Endothelial cell of umbilical vein (primary cell): Measurements from ENCODE around the gene TRIM71. TPM values are rescaled to one million over a fixed set of nuclear protein-coding genes. Genes with fewer than 3 reads are reported as not detected.

Source experiments
- BruUV-seq: library from RNA; stranded (reverse); fragments of 400-500 nt; replicated peaks from 2 replicates; lab custom pipeline; 2021; lab: Mats Ljungman, UMichigan
- CTCF ChIA-PET: fragments of 300-600, 350-600 bp; sonication (Branson Sonifier 250); formaldehyde crosslinking; loops from one replicate; lab custom pipeline; 2021; ENCODE audit warnings: antibody characterized with exemption, inconsistent platforms; lab: Charles Lee
- POLR2A ChIA-PET: fragments of 300-600, 350-600 bp; sonication (Branson Sonifier 250); formaldehyde crosslinking; loops from one replicate; lab custom pipeline; 2021; ENCODE audit warnings: antibody characterized with exemption, inconsistent platforms; lab: Charles Lee
- DNase-seq: peaks from one replicate; pipeline ENCODE4 v3.0.0-alpha.2; 2011; ENCODE audit warnings: low read depth, low spot score
- FAIRE-seq: peaks from 2 replicates; lab custom pipeline; 2011; peaks lifted over from hg19 to GRCh38; lab: Jason Lieb, UNC
- H2AFZ ChIP-seq: 2 replicates; pipeline ENCODE4 v1.6.0; 2012; ENCODE audit warnings: low read depth, low read length, control low read depth, inconsistent platforms
- H3K27ac ChIP-seq: 2 replicates; pipeline ENCODE4 v1.5.1; 2011; ENCODE audit warnings: low read depth, mild to moderate bottlenecking, control low read depth, low read length, moderate library complexity; ENCODE audit not compliant: insufficient read depth
- H3K27me3 ChIP-seq, 2 experiments: 2 replicates each; pipeline versions ENCODE4 v1.6.0 to v1.6.1; 2011; ENCODE audit warnings: low read length in 2 of 2, mixed read lengths in 1 of 2; ENCODE audit not compliant: control insufficient read depth in 2 of 2, insufficient read depth in 2 of 2
- H3K36me3 ChIP-seq, 2 experiments: 2 replicates in 1 of 2; 3 replicates in 1 of 2; pipeline ENCODE4 v1.5.1; 2011; ENCODE audit warnings: low read length in 2 of 2, mild to moderate bottlenecking in 1 of 2, moderate library complexity in 1 of 2; ENCODE audit not compliant: control insufficient read depth in 2 of 2, insufficient read depth in 2 of 2; ENCODE audit errors: extremely low read depth in 1 of 2
- H3K4me1 ChIP-seq: 3 replicates; pipeline ENCODE4 v1.5.1; 2011; ENCODE audit warnings: mild to moderate bottlenecking, low read length; ENCODE audit not compliant: control insufficient read depth, insufficient read depth; ENCODE audit errors: extremely low read depth
- H3K4me2 ChIP-seq: 2 replicates; pipeline ENCODE4 v1.6.1; 2011; ENCODE audit warnings: low read length, control low read depth, mixed read lengths; ENCODE audit not compliant: insufficient read depth
- H3K4me3 ChIP-seq, 3 experiments: fragments of 200-600 bp in 1 of 3; sonication (generic), shearing (Covaris generic) in 1 of 3; replicated peaks in 1 of 3; 2 replicates each; pipeline ENCODE4 v1.5.1; 2011 to 2016; ENCODE audit warnings: control low read depth in 3 of 3, low read length in 3 of 3, mild to moderate bottlenecking in 2 of 3, inconsistent platforms in 1 of 3, low read depth in 1 of 3, moderate library complexity in 1 of 3; ENCODE audit not compliant: insufficient read depth in 1 of 3
- H3K79me2 ChIP-seq: 2 replicates; pipeline ENCODE4 v1.6.0; 2012; ENCODE audit warnings: low read length, inconsistent platforms; ENCODE audit not compliant: control insufficient read depth, insufficient read depth
- H3K9ac ChIP-seq: replicated peaks from 2 replicates; pipeline ENCODE3; 2011; ENCODE audit warnings: low read length, control low read depth; ENCODE audit not compliant: insufficient read depth; ENCODE audit errors: extremely low read depth
- H3K9me1 ChIP-seq: replicated peaks from 3 replicates; pipeline ENCODE4 v1.6.0; 2011; ENCODE audit warnings: mild to moderate bottlenecking, low read length; ENCODE audit not compliant: control insufficient read depth, insufficient read depth; ENCODE audit errors: extremely low read depth
- H3K9me3 ChIP-seq: replicated peaks from 2 replicates; pipeline ENCODE4 v1.5.1; 2012; ENCODE audit warnings: low read length, inconsistent platforms; ENCODE audit not compliant: control insufficient read depth, insufficient read depth
- H4K20me1 ChIP-seq: replicated peaks from 2 replicates; pipeline ENCODE3; 2011; ENCODE audit warnings: mild to moderate bottlenecking, low read length; ENCODE audit not compliant: control insufficient read depth, insufficient read depth; ENCODE audit errors: extremely low read depth
- CTCF ChIP-seq, 2 donors: IDR thresholded peaks; 1 replicate in 1 of 2; 2 replicates in 1 of 2; pipeline ENCODE4 v1.5.1; 2011; ENCODE audit warnings: low read length in 2 of 2, mild to moderate bottlenecking in 2 of 2, moderate library complexity in 2 of 2, control low read depth in 1 of 2, inconsistent platforms in 1 of 2, low read depth in 1 of 2; ENCODE audit not compliant: insufficient read depth in 1 of 2; ENCODE audit errors: extremely low read depth in 1 of 2
- EZH2 ChIP-seq: IDR thresholded peaks from 2 replicates; pipeline ENCODE4 v1.6.1; 2012; ENCODE audit warnings: borderline replicate concordance, low read depth, mild to moderate bottlenecking, moderate library complexity, low read length, inconsistent platforms; ENCODE audit not compliant: severe bottlenecking
- FOS ChIP-seq: IDR thresholded peaks from 2 replicates; pipeline ENCODE4 v1.6.1; 2011; ENCODE audit warnings: mild to moderate bottlenecking, low read length, moderate library complexity, borderline replicate concordance; ENCODE audit not compliant: insufficient read depth
- GATA2 ChIP-seq: IDR thresholded peaks from 2 replicates; pipeline ENCODE4 v1.7.0; 2011; ENCODE audit warnings: low read depth, mild to moderate bottlenecking, moderate library complexity, mixed read lengths, low read length; ENCODE audit not compliant: insufficient read length, insufficient read depth
- JUN ChIP-seq: IDR thresholded peaks from 2 replicates; pipeline ENCODE4 v1.6.1; 2011; ENCODE audit warnings: borderline replicate concordance, low read depth; ENCODE audit not compliant: insufficient read length, insufficient read depth
- MAX ChIP-seq: IDR thresholded peaks from 2 replicates; pipeline ENCODE4 v1.6.1; 2011; ENCODE audit not compliant: insufficient read depth, insufficient read length
- MYC ChIP-seq: IDR thresholded peaks from one replicate; pipeline ENCODE4 v1.6.1; 2011; ENCODE audit warnings: mild to moderate bottlenecking, low read depth, low read length
- POLR2A ChIP-seq: IDR thresholded peaks from 2 replicates; pipeline ENCODE4 v1.6.1; 2012; ENCODE audit warnings: low read depth, mild to moderate bottlenecking, control low read depth, low read length
- POLR2AphosphoS5 ChIP-seq: IDR thresholded peaks from 2 replicates; pipeline ENCODE4 v1.6.1; 2012; ENCODE audit warnings: low read depth, mild to moderate bottlenecking, control low read depth, low read length, moderate library complexity; ENCODE audit not compliant: insufficient read depth
- dilution Hi-C: fragments of 300-500 bp; cut with MboI; formaldehyde crosslinking; loops from one replicate; pipeline ENCODE4 v1.15.0; 2019; ENCODE audit warnings: low sequenced_read_pairs; ENCODE audit not compliant: extremely low pct_ligation_motif_present
- intact Hi-C: fragments of 100-400 bp; cut with micrococcal nuclease; formaldehyde crosslinking; loops from one replicate; pipeline ENCODE4 v1.10.0; 2022
- polyA plus RNA-seq, 4 experiments: library from polyadenylated mRNA; depleted of rRNA in 3 of 4; stranded (reverse) in 3 of 4; unstranded in 1 of 4; fragments of >200 nt; gene quantifications; 2 replicates each; pipeline versions ENCODE4 v1.2.1 to v1.2.3, GENCODE V29; 2011 to 2012; ENCODE audit warnings: missing spikeins in 1 of 4
- total RNA-seq: library from RNA; stranded (reverse); gene quantifications from 2 replicates; pipeline ENCODE4 v1.2.3, GENCODE V29; 2021

TRIM71 gene
- total and polyA plus RNA-seq, 2 donors (not counting 3 experiments of a cell fraction or from before 2014, with no cell fraction given): not detected

- Histone ChIP-seq H3K9ac (no peak overlapping the region), H3K4me1 (no peaks in the 10 kb centered on the region), H3K36me3 (no peaks in the 10 kb centered on the region), H3K9me3 (no peaks in the 10 kb centered on the region), H3K27me3 (peaks cover 27 to 31% of the 10 kb centered on the region in 2 experiments), H3K4me3 (no peak overlapping the region), H3K9me1 (no peaks in the 10 kb centered on the region), H3K4me2 (no peak overlapping the region), H3K79me2 (no peaks in the 10 kb centered on the region), H4K20me1 (no peaks in the 10 kb centered on the region), H3K27ac (no peak overlapping the region), H2AFZ (no peak overlapping the region)
- no peak for FAIRE-seq
- BruUV-seq: no TSS peak
- dilution Hi-C loops: no loop called here
- TF ChIP-seq POLR2AphosphoS5 (no peak), POLR2A (no peak), CTCF (IDR thresholded peaks at IDR 0.05; ENCODE audit: extremely low read depth in 1 of 2, insufficient read depth in 1 of 2, low read depth in 1 of 2, low read length in 2 of 2) (no peak), MAX (no peak), EZH2 (no peak)
- DNase-seq: no peak
- ChIA-PET POLR2A (no interaction called here), CTCF (interaction anchor here (1.2 to 1.6 kb wide), 2 partner anchors 11 to 42 kb away, joined by 3 to 4 read pairs; no protein-coding TSS in a partner anchor)
- intact Hi-C loops: no loop called here
Measured at GRCh38 chr3:32836601-32837000, 18.8 kb downstream of the TRIM71 start.

GRCh38 chr3:32837366-32837765, 19.6 kb downstream of the TRIM71 start:
- H3K9ac ChIP-seq: no peak overlapping the region
- peaks cover 27 to 31% of the 10 kb centered on the region in 2 experiments for H3K27me3 ChIP-seq
- no peak overlapping the region for H3K4me3 ChIP-seq
- H3K4me1 ChIP-seq: no peaks in the 10 kb centered on the region
- ChIA-PET CTCF (no interaction called here), POLR2A (no interaction called here)
- H4K20me1 ChIP-seq: no peaks in the 10 kb centered on the region
- intact Hi-C loops (no loop called here), dilution Hi-C loops (no loop called here)
- DNase-seq: no peak
- H3K79me2 ChIP-seq: no peaks in the 10 kb centered on the region
- H3K27ac ChIP-seq: no peak overlapping the region
- H3K9me1 ChIP-seq: no peaks in the 10 kb centered on the region
- H3K36me3 ChIP-seq: no peaks in the 10 kb centered on the region
- no TSS peak for BruUV-seq
- no peak overlapping the region for H2AFZ ChIP-seq
- no peak overlapping the region for H3K4me2 ChIP-seq
- no peaks in the 10 kb centered on the region for H3K9me3 ChIP-seq
- TF ChIP-seq MYC (no peak), MAX (no peak), GATA2 (no peak), EZH2 (no peak), POLR2A (no peak), JUN (no peak), FOS (no peak), CTCF (IDR thresholded peaks at IDR 0.05; ENCODE audit: extremely low read depth in 1 of 2, insufficient read depth in 1 of 2, low read depth in 1 of 2, low read length in 2 of 2) (no peak), POLR2AphosphoS5 (no peak)
- FAIRE-seq: no peak
